IPS-NIHi11 (cell line): ENCODE results near the gene PNMA3.
"Not testable (repeated sequence)": the region's sequence is repeated elsewhere in the genome, so short reads cannot be mapped to it uniquely, and the experiment has no call there.

Source experiments
- DNase-seq: peaks from one replicate; pipeline ENCODE4 v3.0.0; 2012; ENCODE audit warnings: mixed read lengths, low spot score

The PNMA3 gene

GRCh38 chrX:153074262-153074899 lies 18.1 kb downstream of the PNMA3 start:
- no peak for DNase-seq

DNA sequence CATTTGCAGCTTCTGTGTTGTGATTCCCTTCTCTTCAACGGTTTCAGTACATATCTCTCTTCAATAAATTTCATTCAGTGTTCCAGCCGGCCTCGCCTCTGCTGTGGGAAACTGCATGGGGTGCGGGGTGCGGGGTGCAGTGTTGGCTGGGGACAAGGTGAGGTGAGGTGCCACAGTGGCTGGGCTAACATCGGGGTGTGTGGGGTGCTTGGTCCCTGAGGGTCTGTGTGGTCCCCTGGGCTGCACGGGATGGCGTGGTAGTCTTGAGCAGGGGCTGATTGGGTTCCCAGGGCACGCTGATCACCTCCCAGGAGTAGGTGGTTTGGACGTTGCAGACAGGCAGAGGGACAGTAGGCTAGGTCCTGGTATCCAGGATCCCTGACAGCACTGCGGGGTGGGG lies 18.7 kb downstream of the PNMA3 start:
- no peak for DNase-seq

- no peak for DNase-seq
Measured at GRCh38 chrX:153075366-153075765, 19.1 kb downstream of the PNMA3 start.

DNA sequence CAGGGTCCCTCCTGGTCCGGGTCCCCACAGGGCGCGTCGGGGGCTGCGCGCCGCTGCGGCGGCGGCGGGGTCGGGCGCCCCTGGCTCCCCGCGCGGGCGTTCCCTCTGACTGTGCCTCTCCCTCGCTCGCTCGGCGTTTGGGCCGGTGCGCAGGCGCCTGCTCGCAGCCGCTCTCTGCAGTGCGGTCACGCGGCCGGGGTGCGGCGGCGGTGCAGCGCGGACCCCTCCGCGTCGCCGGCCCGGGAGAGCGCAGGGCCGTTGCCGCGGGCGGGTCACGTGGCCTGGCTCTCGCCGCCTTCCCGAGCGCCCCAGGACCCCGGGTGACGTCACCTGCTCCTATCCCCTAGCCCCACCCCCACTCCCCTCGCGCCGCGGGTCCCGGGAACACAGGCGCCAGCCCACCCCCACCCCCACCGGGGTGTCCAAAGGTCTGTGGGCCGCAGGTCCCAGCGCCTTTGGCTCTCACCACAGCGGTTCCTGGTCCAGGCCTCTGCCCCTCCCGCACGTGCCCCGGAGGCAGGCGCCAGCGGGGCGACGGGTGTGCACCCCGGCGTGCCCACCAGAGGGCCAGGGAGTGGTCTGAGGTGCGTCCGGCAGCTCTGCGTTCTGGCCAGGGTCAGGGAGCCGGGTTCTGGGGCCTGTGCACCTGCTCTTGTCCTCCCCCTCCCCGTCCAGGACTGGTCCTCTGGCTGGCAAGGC lies 21.3 kb downstream of the PNMA3 start:
- not testable (repeated sequence) for DNase-seq

GRCh38 chrX:153083238-153083923 lies 27.1 kb downstream of the PNMA3 start:
- DNase-seq = not testable (repeated sequence)

DNA sequence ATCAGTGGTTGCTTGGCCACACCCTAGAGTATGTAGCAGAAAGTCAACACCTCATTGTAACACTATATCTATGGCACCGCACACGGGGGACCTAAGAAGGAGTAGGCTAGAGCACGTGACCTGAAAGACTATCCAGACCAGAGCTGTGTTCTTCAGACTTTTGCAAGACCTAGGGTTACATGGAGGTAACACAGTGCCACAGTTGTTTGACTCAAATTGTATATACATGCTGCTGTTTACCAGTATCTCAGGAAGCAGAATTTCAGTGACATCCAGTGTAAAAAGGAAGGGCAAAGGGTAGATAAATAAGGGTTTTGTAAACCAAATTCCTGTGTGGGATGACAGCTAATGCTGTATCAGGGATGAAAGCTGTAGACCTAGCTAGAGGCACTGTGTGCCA lies 46.1 kb downstream of the PNMA3 start:
- no peak for DNase-seq

DNA sequence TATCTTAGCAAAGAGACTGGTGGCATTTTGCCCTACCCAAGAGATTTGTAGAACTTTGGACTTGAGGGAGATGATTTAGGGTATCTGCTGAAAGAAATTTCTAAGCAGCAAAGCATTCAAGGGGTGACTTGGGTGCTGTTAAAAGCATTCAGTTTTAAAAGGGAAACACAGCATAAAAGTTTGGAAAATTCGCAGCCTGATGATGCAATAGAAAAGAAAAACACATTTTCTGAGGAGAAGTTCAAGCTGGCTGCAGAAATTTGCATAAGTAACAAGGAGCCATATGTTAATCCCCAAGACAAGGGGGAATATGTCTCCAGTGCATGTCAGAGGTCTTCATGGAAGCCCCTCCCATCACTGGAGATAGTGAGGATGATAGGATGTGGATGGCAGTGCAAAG lies 48.7 kb downstream of the PNMA3 start:
- not testable (repeated sequence) for DNase-seq

- DNase-seq = not testable (repeated sequence)
Measured at GRCh38 chrX:153106092-153106801, 50.0 kb downstream of the PNMA3 start.
